Mesenchymal stem cell (in vitro differentiated cells and primary cell): Measurements from ENCODE around the gene MRPL28.
"Not testable (repeated sequence)": the region's sequence is repeated elsewhere in the genome, so short reads cannot be mapped to it uniquely, and the experiment has no call there.

Experiments used
- DNase-seq: peaks from one replicate; pipeline ENCODE4 v3.0.0-alpha.2; 2013
- H2AFZ ChIP-seq: one replicate; pipeline ENCODE4 v1.6.1; 2013; ENCODE audit warnings: low read depth, mild to moderate bottlenecking, control low read depth, inconsistent platforms, low read length, moderate library complexity
- H2AK5ac ChIP-seq: 2 replicates; pipeline ENCODE4 v1.6.1; 2013; ENCODE audit warnings: low read length, moderate library complexity, mild to moderate bottlenecking, inconsistent platforms; ENCODE audit not compliant: severe bottlenecking
- H2BK120ac ChIP-seq: one replicate; pipeline ENCODE4 v1.6.1; 2013; ENCODE audit warnings: low read depth, mild to moderate bottlenecking, inconsistent platforms, low read length, moderate library complexity
- H2BK12ac ChIP-seq, 2 experiments: one replicate each; pipeline ENCODE4 v1.6.1; 2013; ENCODE audit warnings: inconsistent platforms in 2 of 2, low read length in 2 of 2, mild to moderate bottlenecking in 2 of 2, moderate library complexity in 2 of 2, control low read depth in 1 of 2
- H2BK15ac ChIP-seq: one replicate; pipeline ENCODE4 v1.6.1; 2013; ENCODE audit warnings: mild to moderate bottlenecking, low read depth, inconsistent platforms; ENCODE audit not compliant: poor library complexity, severe bottlenecking
- H2BK5ac ChIP-seq: 2 replicates; pipeline ENCODE4 v1.6.1; 2013; ENCODE audit warnings: low read depth, mild to moderate bottlenecking, low read length, control low read depth, inconsistent platforms; ENCODE audit not compliant: poor library complexity, severe bottlenecking
- H3K14ac ChIP-seq, 2 experiments: one replicate each; pipeline ENCODE4 v1.6.1; 2013; ENCODE audit warnings: inconsistent platforms in 2 of 2, low read length in 2 of 2, control low read depth in 1 of 2, mild to moderate bottlenecking in 1 of 2, moderate library complexity in 1 of 2
- H3K18ac ChIP-seq, 2 experiments: one replicate each; pipeline ENCODE4 v1.6.1; 2013; ENCODE audit warnings: inconsistent platforms in 2 of 2, low read length in 2 of 2, control low read depth in 1 of 2, low read depth in 1 of 2, mild to moderate bottlenecking in 1 of 2
- H3K23ac ChIP-seq, 2 experiments: one replicate each; pipeline ENCODE4 v1.6.1; 2013; ENCODE audit warnings: inconsistent platforms in 2 of 2, low read length in 2 of 2, mild to moderate bottlenecking in 2 of 2, moderate library complexity in 2 of 2, control low read depth in 1 of 2
- H3K27ac ChIP-seq: 2 replicates; pipeline ENCODE4 v1.5.1; 2013; ENCODE audit warnings: mild to moderate bottlenecking, moderate library complexity, low read length, control low read depth, inconsistent platforms; ENCODE audit not compliant: poor library complexity, severe bottlenecking
- H3K27me3 ChIP-seq, 2 experiments: 2 replicates each; pipeline versions ENCODE4 v1.6.1 to v1.7.0; 2013; ENCODE audit warnings: low read length in 2 of 2, mild to moderate bottlenecking in 2 of 2, moderate library complexity in 2 of 2, control low read depth in 1 of 2, inconsistent platforms in 1 of 2; ENCODE audit not compliant: control insufficient read depth in 1 of 2, insufficient read depth in 1 of 2
- H3K36me3 ChIP-seq, 2 experiments: 2 replicates each; pipeline versions ENCODE4 v1.6.1 to v1.7.0; 2013; ENCODE audit warnings: low read length in 2 of 2, control low read depth in 1 of 2, inconsistent platforms in 1 of 2, low read depth in 1 of 2, mild to moderate bottlenecking in 1 of 2; ENCODE audit not compliant: insufficient read depth in 2 of 2, control insufficient read depth in 1 of 2
- H3K4ac ChIP-seq, 2 experiments: one replicate each; pipeline ENCODE4 v1.6.1; 2013; ENCODE audit warnings: inconsistent platforms in 2 of 2, low read length in 2 of 2, mild to moderate bottlenecking in 2 of 2, moderate library complexity in 2 of 2, control low read depth in 1 of 2, low read depth in 1 of 2
- H3K4me1 ChIP-seq: 2 replicates; pipeline ENCODE4 v1.6.1; 2013; ENCODE audit warnings: low read depth, low read length, control low read depth; ENCODE audit not compliant: control insufficient read depth, insufficient read depth
- H3K4me2 ChIP-seq: 2 replicates; pipeline ENCODE4 v1.6.1; 2013; ENCODE audit warnings: low read length, mild to moderate bottlenecking, inconsistent platforms; ENCODE audit not compliant: poor library complexity, severe bottlenecking
- H3K4me3 ChIP-seq, 2 experiments: 2 replicates each; pipeline versions ENCODE4 v1.5.1 to v1.7.0; 2013; ENCODE audit warnings: low read length in 2 of 2, mild to moderate bottlenecking in 2 of 2, control low read depth in 1 of 2, low read depth in 1 of 2; ENCODE audit not compliant: insufficient read depth in 1 of 2
- H3K79me1 ChIP-seq: replicated peaks from 2 replicates; pipeline ENCODE4 v1.6.1; 2013; ENCODE audit warnings: mild to moderate bottlenecking, control low read depth, low read length, inconsistent platforms; ENCODE audit not compliant: poor library complexity, severe bottlenecking
- H3K9ac ChIP-seq: 2 replicates; pipeline ENCODE4 v1.7.0; 2013; ENCODE audit warnings: mild to moderate bottlenecking, low read length, moderate library complexity
- H3K9me3 ChIP-seq: 2 replicates; pipeline ENCODE4 v1.7.0; 2013; ENCODE audit warnings: mild to moderate bottlenecking, low read length; ENCODE audit not compliant: control insufficient read depth
- H4K8ac ChIP-seq: one replicate; pipeline ENCODE4 v1.6.1; 2013; ENCODE audit warnings: inconsistent platforms, mild to moderate bottlenecking, low read length, moderate library complexity
- H4K91ac ChIP-seq: one replicate; pipeline ENCODE4 v1.6.1; 2013; ENCODE audit warnings: mild to moderate bottlenecking, low read length, inconsistent platforms
- WGBS: methylation state at CpG from one replicate; pipeline ENCODE4 v1.1.7; 2013; ENCODE audit warnings: mixed read lengths; 5-methylcytosine and 5-hydroxymethylcytosine counted together

Gene MRPL28

GRCh38 chr16:378113-378820 lies 7.9 kb upstream of the MRPL28 start:
- H3K36me3 ChIP-seq: peaks cover 36 to 53% of the 10 kb centered on the region in 2 experiments
- H2AK5ac ChIP-seq, H4K8ac ChIP-seq, H4K91ac ChIP-seq, H3K9ac ChIP-seq, H2AFZ ChIP-seq, H2BK5ac ChIP-seq, H3K9me3 ChIP-seq, H3K4me3 ChIP-seq, H2BK15ac ChIP-seq, H3K18ac ChIP-seq, H3K27ac ChIP-seq, H3K23ac ChIP-seq, H3K4me2 ChIP-seq, H3K4ac ChIP-seq, H3K27me3 ChIP-seq, DNase-seq, H2BK120ac ChIP-seq, H2BK12ac ChIP-seq, H3K14ac ChIP-seq: not testable (repeated sequence)
- peaks cover 31% of the 10 kb centered on the region for H3K4me1 ChIP-seq
- 88% methylated on average over 33 of the region's 36 CpGs for WGBS
- peaks cover 35% of the 10 kb centered on the region for H3K79me1 ChIP-seq

- Histone ChIP-seq H3K79me1 (peaks cover 35% of the 10 kb centered on the region), H2AK5ac (no peak overlapping the region), H3K27me3 (no peaks in the 10 kb centered on the region), H3K27ac (no peak overlapping the region), H3K36me3 (peaks cover 43 to 61% of the 10 kb centered on the region in 2 experiments), H3K9ac (no peak overlapping the region), H3K4me2 (no peak overlapping the region), H2AFZ (no peak overlapping the region), H2BK5ac (no peak overlapping the region), H2BK120ac (no peak overlapping the region), H2BK12ac (no peak overlapping the region), H3K23ac (no peak overlapping the region), H4K8ac (no peak overlapping the region), H2BK15ac (no peak overlapping the region), H3K4me1 (peaks cover 25% of the 10 kb centered on the region), H3K14ac (no peak overlapping the region), H3K18ac (no peak overlapping the region), H4K91ac (no peak overlapping the region), H3K9me3 (no peaks in the 10 kb centered on the region), H3K4ac (no peak overlapping the region), H3K4me3 (no peak overlapping the region)
- 96% methylated on average over 42 of the region's 42 CpGs for WGBS
- no peak for DNase-seq
These were observed 7.1 kb upstream of the MRPL28 start for GRCh38 chr16:377419-377951.

- Histone ChIP-seq H3K9me3 (no peaks in the 10 kb centered on the region), H3K4me1 (peaks cover 22% of the 10 kb centered on the region), H3K4ac (no peak overlapping the region), H3K36me3 (peaks cover 48 to 67% of the 10 kb centered on the region in 2 experiments), H3K27me3 (no peaks in the 10 kb centered on the region), H2BK15ac (no peak overlapping the region), H3K4me2 (no peak overlapping the region), H3K14ac (no peak overlapping the region), H2AFZ (no peak overlapping the region), H2BK120ac (no peak overlapping the region), H4K91ac (no peak overlapping the region), H2BK5ac (no peak overlapping the region), H3K4me3 (no peak overlapping the region), H3K27ac (no peak overlapping the region), H3K79me1 (peaks cover 35% of the 10 kb centered on the region), H4K8ac (no peak overlapping the region), H3K18ac (no peak overlapping the region), H2BK12ac (no peak overlapping the region), H3K9ac (no peak overlapping the region), H2AK5ac (no peak overlapping the region), H3K23ac (no peak overlapping the region)
- no peak for DNase-seq
- WGBS: 98% methylated on average over 24 of the region's 26 CpGs
These were observed 6.6 kb upstream of the MRPL28 start for GRCh38 chr16:376817-377418.

- Histone ChIP-seq H3K18ac (no peak overlapping the region), H3K4me1 (peaks cover 24% of the 10 kb centered on the region), H4K8ac (no peak overlapping the region), H3K14ac (no peak overlapping the region), H3K36me3 (peaks cover 55 to 74% of the 10 kb centered on the region in 2 experiments), H3K79me1 (peaks cover 33% of the 10 kb centered on the region), H2BK12ac (no peak overlapping the region), H3K27me3 (no peaks in the 10 kb centered on the region), H2AFZ (no peak overlapping the region), H2BK15ac (no peak overlapping the region), H3K9me3 (no peaks in the 10 kb centered on the region), H2AK5ac (no peak overlapping the region), H3K4me2 (no peak overlapping the region), H3K4me3 (no peak overlapping the region), H3K4ac (no peak overlapping the region), H3K23ac (no peak overlapping the region), H3K27ac (no peak overlapping the region), H2BK5ac (no peak overlapping the region), H2BK120ac (no peak overlapping the region), H4K91ac (no peak overlapping the region), H3K9ac (no peak overlapping the region)
- 96% methylated on average over 44 of the region's 44 CpGs for WGBS
- no peak for DNase-seq
These were observed 5.8 kb upstream of the MRPL28 start for GRCh38 chr16:375927-376816.
